GM18511 (cell line): ENCODE results near the gene OSBPL9.
"Not testable (repeated sequence)": the region's sequence is repeated elsewhere in the genome, so short reads cannot be mapped to it uniquely, and the experiment has no call there.

ENCODE experiments used
- ATAC-seq: cut with Tn5 transposase; IDR thresholded peaks from one replicate; pipeline ENCODE4 v1.9.1; 2021; ENCODE audit warnings: mild to moderate bottlenecking, moderate library complexity; ENCODE audit not compliant: unreplicated experiment

The OSBPL9 gene

GRCh38 chr1:51701782-51702181, 84.9 kb downstream of the OSBPL9 start:
- ATAC-seq: not testable (repeated sequence)

GRCh38 chr1:51702220-51702619, 85.3 kb downstream of the OSBPL9 start:
- not testable (repeated sequence) for ATAC-seq

DNA sequence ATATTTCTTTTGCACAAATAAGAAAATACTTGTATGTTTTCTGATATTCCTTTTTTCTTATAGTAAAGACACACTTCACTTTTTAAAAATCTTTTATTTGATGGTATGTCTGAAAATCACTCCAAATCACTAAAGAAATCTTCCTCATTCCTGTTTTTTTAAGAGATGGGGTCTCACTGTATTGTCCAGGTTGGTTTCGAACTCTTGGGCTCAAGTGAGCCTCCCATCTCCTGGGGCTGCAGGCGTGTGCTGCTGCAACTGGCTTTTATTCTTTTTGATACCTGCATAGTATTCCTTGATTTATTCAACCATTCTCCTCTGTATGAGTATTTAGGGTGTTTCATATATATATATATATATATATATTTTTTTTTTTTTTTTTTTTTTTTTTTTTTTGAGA, 88.1 kb downstream of the OSBPL9 start:
- no peak for ATAC-seq

DNA sequence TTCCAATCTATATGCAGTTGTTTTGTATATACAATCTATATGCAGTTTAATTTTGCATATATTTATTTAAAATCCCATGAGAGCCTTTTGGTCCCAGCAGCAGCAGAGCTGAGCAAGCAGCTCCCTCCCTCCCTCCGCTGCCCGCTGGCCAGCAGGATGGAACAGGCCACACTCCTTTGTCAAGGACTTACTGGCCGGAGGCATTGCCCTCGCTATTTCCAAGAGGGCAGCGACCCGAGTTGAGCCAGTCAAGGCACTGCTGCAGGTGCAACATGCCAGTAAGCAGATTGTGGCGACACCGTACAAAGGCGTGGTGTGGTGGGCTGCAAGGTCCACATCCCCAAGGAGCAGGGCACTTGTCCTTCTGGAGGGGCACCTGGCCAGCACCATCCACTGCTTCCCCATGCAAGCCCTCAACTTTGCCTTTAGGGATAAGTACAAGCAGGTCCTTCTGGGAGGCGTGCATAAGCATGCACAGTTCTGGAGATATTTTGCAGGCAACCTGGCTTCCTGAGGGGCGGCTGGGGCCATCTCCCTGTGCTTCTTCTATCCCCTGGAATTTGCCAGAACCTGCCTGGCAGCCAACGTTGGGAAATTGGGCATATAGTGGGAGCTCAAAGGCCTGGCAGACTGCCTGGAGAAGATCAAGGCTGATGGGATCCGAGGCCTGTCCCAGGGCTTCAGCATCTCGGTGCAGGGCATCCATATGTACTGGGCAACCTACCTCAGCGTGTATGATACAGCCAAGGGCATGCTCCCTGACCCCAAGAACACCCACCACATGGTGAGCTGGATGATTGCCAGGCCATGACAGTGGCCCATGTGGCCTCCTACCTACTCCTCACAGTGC, 92.2 kb downstream of the OSBPL9 start:
- no peak for ATAC-seq

- ATAC-seq: no peak
Measured at GRCh38 chr1:51709951-51710350, 93.1 kb downstream of the OSBPL9 start.

DNA sequence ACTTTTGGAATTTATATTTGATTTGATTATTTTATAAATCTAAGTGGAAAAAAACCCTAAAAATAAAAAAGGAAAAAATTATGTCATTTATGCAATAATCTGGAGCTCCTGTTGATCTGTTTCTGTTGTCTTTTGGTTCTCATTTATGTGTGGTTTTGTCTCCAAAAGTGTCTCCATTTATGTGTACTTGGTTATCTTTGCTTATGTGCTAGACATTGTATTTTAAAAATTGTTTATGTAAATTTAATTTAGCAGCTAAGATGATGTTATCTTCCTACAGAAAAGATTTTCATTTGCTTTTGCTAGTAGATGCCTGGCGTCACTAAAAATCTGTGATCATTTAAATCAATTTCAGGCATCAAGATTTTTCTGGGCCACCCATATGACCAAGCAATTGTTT, 95.7 kb downstream of the OSBPL9 start:
- ATAC-seq: no peak

DNA sequence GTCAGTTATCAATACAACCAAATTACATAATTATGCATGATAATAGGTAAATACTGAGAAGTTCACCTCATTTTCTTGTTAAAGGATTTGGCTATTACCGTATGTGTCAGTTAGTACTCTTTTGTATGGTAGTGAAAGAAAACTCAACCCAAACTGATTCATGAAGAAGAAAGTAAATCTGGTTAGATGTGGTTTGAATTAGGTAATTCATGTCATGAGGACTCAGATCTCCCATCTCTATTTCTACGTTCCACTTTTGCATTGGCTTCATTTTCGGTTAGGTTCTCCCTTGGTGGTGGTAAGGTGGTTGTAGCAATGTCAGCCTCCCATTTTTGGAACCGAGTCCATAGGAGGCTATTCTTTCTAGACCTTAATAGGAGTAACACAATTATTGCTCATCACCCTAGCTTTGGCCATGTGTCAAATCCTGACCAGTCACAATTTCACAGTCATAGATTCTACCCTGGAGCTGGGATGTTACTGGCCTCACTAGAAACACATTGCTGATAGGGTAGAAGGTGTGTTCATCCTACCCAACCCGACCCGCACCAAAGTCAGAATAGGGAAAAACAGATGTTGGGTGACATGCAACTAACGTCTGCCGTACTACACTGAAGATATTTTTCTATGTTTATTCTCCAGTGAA, 97.6 kb downstream of the OSBPL9 start:
- no peak for ATAC-seq

DNA sequence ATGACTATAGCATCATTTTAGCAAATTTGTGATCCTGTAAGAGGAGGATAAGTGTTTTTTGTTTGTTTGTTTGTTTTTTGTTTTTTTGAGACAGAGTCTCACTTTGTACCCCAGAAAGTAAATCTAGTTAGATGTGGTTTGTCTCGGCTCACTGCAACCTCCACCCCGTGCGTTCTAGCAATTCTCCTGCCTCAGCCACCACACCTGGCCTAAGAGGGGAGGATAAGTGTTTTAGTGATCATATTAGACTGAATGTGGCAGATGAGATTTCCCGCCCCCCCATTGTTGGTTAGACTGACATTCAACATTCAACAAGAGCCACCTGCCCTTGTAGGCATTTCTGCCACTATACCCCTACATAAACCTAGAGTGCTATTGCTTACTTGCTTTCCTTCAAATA, 98.5 kb downstream of the OSBPL9 start:
- no peak for ATAC-seq

DNA sequence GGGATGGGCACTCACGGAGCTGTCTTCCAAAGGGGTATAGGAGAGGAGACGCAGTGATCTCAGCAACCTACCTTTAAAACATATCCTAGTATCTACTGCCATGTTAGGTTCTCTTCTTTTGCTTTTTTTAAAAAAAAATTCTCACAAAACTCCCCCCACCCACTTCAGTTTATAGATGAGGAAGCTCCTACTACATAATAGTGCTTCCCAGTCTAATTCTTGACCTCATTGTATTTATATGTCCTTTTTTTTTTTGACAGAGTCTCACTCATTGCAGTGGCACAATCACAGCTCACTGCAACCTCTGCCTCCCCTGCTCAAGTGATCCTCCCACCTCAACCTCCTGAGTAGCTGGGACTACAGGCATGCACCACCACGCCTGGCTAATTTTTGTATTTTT, 99.9 kb downstream of the OSBPL9 start:
- no peak for ATAC-seq

DNA sequence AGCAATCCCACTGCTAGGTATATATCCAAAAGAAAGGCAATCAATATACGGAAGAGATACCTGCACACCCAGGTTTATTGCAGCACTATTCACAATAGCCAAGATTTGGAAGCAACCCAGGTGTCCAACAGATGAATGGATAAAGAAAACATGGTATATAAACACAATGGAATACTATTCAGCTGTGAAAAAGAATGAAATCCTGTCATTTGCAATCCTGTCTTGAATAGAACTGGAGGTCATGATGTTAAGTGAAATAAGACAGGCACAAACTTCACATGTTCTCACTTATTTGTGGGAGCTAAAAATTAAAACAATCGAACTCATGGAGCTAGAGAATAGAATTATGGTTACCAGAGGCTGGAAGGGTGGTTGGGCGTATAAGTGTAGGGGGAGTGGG, 101.0 kb downstream of the OSBPL9 start:
- no peak for ATAC-seq

DNA sequence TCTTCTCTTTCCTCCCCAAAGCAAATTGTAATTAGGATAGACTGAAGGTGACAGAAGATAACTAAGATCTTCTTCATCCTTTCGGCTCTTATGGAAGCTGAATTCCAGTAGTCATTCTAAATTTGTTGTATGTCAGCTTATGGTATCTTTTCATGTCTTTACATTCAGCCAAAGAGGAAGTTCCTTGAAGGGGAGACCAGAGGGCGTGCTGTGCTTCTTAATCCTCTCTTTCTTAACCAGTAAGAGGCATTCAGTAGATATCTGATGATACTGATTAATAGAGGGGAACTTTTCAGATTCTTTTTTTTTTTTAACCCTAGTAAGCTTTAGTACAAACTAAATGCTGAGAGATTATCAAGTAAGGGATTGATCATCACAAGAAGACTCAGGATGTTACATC, 102.3 kb downstream of the OSBPL9 start:
- no peak for ATAC-seq

- ATAC-seq: no peak
Measured at GRCh38 chr1:51724797-51725196, 107.9 kb downstream of the OSBPL9 start.

- ATAC-seq: no peak
Measured at GRCh38 chr1:51726051-51726450, 109.2 kb downstream of the OSBPL9 start.

DNA sequence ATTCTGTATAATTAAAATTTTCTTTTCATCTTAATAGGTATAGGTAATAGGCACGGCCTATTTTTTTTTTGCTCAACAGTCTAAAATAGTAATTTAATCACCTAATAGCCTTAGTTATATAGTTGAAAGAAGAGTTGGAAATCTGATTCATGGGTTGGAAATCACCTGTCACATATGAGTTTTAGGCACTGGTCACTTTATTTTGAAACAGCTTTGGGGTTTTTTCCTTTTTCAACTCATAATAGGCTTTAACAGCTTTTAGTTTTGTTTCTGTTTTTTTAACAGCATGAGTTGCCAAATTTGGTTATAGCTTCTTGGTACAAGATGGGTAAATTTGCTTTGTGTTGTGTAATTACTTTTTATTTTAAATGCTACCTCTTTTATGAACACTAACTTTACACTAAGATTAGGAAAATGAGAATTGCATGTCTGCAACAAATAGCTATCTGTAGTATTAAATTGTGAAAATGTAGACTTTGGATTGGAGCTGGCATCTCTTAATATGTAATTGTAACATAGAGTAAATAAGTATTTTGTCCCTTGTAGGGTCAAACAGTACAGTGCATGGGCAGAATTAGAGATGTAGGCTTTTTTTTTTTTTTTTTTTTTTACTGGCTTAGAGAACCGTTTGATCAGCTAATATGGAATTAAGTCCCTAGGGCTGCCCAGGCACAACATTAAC, 109.8 kb downstream of the OSBPL9 start:
- no peak for ATAC-seq

- ATAC-seq: no peak
Measured at GRCh38 chr1:51727366-51727765, 110.5 kb downstream of the OSBPL9 start.

DNA sequence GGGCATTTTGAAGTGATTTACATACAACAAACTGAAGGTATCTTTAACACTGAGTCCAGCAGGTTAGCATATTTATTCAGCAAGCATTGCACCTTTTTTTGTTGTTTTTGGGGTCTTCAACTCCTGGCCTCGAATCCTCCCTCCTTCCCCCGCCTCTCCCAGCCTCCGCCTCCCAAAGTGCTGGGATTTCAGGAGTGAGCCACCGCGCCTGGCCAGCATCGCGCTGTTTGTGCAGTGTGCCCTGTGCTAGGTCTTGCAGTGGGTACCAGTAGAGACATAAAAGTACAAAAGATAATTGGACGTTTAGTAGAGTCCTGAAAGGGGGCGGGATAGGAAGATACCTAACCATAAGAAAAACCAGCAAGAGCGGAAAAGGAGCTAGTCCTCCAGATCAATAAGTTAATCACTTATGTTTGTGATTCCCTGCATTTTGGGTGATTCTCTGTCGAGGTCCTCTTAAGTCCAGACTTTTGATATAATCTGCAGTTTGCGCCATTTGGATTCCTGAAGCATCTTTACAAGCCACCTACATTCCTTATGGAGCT, 111.8 kb downstream of the OSBPL9 start:
- no peak for ATAC-seq

DNA sequence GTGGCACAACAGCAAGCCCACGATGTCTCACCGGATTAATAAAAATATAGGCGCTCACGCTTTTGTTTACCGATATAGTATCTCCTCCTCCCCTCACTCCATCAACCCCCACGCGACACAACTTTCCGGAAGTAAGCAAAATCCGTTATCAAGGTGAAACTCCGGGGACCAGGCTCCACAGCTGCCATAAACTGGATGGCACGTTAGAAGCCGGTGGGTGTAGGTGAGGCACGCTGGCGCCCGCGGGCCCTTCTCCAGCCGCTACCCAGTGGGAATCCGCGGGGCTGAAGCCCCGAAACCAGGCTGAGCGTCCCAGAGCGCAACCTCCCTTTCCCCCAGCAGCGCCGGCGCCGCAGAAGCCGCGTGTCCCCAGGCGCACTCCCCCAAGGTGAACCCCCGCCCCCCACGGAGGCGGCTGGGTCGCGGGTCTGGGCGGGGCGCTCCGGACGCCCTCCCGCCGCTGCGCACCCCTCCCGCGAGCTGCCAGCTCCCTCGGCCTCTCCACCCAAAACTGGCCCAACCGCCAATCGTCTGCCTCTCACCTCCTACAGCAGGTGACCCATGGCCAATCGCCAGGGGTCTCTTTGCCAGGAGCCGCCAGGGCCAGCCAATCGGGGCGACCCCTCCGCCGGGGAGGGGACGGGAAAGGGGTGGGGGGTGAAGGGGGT, 112.4 kb downstream of the OSBPL9 start:
- peak; percentile 95 for ATAC-seq

GRCh38 chr1:51729824-51730301, 113.0 kb downstream of the OSBPL9 start:
- ATAC-seq: peak; percentile 34

GRCh38 chr1:51731998-51732397, 115.1 kb downstream of the OSBPL9 start:
- no peak for ATAC-seq

DNA sequence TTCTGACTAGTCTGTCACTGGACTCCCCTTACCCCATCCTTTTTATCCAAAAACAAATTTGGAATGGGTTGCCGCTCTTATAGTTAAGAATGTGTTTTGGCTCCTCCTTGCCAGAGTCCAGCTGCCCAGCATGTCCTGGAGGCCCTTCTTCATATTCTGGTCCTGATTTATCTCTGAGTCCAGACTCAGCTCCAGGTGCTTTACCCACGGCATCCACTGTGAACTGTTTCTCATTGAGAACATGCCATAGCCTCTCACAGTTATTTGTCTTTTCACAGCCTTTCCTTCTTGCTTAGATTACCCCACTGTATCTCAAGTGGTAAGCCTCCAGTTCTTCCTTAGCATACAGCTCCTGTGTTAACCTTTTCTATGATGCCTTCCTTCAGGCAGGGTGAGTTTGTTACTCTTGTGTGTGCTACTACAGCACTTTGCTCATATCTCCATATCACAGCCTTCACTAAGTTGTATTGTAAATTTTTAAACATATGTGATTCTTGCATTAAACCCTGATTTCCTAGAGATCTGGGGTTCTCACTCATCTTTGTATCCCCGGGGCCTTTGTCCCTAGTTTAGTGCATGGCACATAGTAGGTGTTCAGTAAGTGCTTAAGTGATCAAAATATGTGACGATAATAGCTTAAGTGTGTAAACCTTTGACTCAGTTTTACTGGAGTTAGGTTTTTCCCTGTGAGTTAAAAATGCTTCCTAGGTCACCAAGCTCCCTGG, 116.0 kb downstream of the OSBPL9 start:
- no peak for ATAC-seq
